B cell (primary cell): ENCODE measurements around the gene SYNE1.

ENCODE experiments used
- CTCF ChIP-seq: fragments of 200-600 bp; IDR thresholded peaks from one replicate; pipeline ENCODE4 v1.8.0; 2022; ENCODE audit warnings: antibody characterized with exemption, mild to moderate bottlenecking
- EZH2 ChIP-seq: IDR thresholded peaks from 2 replicates; pipeline ENCODE4 v1.6.1; 2012; ENCODE audit warnings: borderline replicate concordance, low read depth, mild to moderate bottlenecking, moderate library complexity, low read length; ENCODE audit not compliant: insufficient read depth, poor library complexity, severe bottlenecking

GRCh38 chr6:152225241-152225934, 411.8 kb downstream of the SYNE1 start:
- TF ChIP-seq CTCF (no peak), EZH2 (no peak)
